SU-DHL-6 (cell line): ENCODE measurements around the gene MPPED2.

Experiments used
- EZH2phosphoT487 ChIP-seq: fragments of 200-600 bp; sonication (generic), shearing (Covaris generic); conservative IDR thresholded peaks from 2 replicates; pipeline ENCODE4 v1.6.1; 2018; ENCODE audit warnings: mild to moderate bottlenecking, antibody characterized with exemption, low read length, moderate library complexity, mixed read lengths
- TF ChIP-seq, protein P1 (sequence below): fragments of 200-600 bp; sonication (generic); IDR thresholded peaks from one replicate; pipeline ENCODE4 v1.5.1; 2017; ENCODE audit warnings: antibody characterized with exemption, mild to moderate bottlenecking, low read length, moderate library complexity; ENCODE audit not compliant: insufficient read depth, poor library complexity, severe bottlenecking

DNA sequence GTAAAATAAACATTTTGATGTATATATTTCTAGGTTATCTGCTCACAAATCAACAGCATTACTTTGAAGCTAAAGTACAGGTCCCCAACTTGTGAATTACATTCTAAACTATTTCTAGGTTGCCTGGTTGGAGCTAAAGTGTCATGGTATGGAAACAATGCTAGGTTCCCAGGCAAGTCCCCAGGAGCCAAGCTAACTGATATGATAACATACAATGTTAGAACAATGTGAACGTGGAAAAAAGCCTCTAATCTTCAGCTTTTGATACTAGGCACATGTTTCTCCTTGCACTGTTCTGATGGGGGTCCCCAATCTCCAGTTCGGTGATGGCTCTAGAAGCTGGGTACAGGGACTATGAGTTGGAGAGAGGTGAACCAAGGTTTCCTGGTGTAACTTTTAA is 153.4 kb downstream of the MPPED2 start:
- TF ChIP-seq, protein P1, sequence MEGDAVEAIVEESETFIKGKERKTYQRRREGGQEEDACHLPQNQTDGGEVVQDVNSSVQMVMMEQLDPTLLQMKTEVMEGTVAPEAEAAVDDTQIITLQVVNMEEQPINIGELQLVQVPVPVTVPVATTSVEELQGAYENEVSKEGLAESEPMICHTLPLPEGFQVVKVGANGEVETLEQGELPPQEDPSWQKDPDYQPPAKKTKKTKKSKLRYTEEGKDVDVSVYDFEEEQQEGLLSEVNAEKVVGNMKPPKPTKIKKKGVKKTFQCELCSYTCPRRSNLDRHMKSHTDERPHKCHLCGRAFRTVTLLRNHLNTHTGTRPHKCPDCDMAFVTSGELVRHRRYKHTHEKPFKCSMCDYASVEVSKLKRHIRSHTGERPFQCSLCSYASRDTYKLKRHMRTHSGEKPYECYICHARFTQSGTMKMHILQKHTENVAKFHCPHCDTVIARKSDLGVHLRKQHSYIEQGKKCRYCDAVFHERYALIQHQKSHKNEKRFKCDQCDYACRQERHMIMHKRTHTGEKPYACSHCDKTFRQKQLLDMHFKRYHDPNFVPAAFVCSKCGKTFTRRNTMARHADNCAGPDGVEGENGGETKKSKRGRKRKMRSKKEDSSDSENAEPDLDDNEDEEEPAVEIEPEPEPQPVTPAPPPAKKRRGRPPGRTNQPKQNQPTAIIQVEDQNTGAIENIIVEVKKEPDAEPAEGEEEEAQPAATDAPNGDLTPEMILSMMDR, result no peak
- no peak for TF ChIP-seq EZH2phosphoT487
